HG02610 (cell line): ENCODE measurements around the gene HELZ2.

Source experiments
- ATAC-seq: cut with Tn5 transposase; IDR thresholded peaks from one replicate; pipeline ENCODE4 v1.9.1; 2021; ENCODE audit warnings: mild to moderate bottlenecking, moderate library complexity; ENCODE audit not compliant: unreplicated experiment

Gene HELZ2

GRCh38 chr20:63539441-63540370 lies 34.3 kb downstream of the HELZ2 start:
- ATAC-seq: no peak

GRCh38 chr20:63539092-63539430 lies 35.0 kb downstream of the HELZ2 start:
- ATAC-seq: no peak

- ATAC-seq: no peak
Measured at GRCh38 chr20:63538204-63539091, 35.6 kb downstream of the HELZ2 start.

- ATAC-seq: peak; percentile 81
Measured at GRCh38 chr20:63537525-63538203, 36.4 kb downstream of the HELZ2 start.

- ATAC-seq: peak; percentile 1
Measured at GRCh38 chr20:63536997-63537524, 37.0 kb downstream of the HELZ2 start, which contains the start of gene PTK6. TSS of gene PTK6 (minus strand) at chr20:63537376. CDS start at chr20:63537314, 62 bp downstream.

GRCh38 chr20:63536241-63536977 lies 37.6 kb downstream of the HELZ2 start:
- ATAC-seq: no peak

GRCh38 chr20:63534831-63535651 lies 39.0 kb downstream of the HELZ2 start:
- ATAC-seq: no peak

- ATAC-seq: no peak
Measured at GRCh38 chr20:63534427-63534830, 39.6 kb downstream of the HELZ2 start.

- ATAC-seq: no peak
Measured at GRCh38 chr20:63533871-63534393, 40.1 kb downstream of the HELZ2 start.

GRCh38 chr20:63533388-63533787 lies 40.7 kb downstream of the HELZ2 start:
- no peak for ATAC-seq

GRCh38 chr20:63532449-63532971 lies 41.5 kb downstream of the HELZ2 start:
- ATAC-seq: no peak

GRCh38 chr20:63531686-63532448 lies 42.2 kb downstream of the HELZ2 start:
- no peak for ATAC-seq

- ATAC-seq: no peak
Measured at GRCh38 chr20:63530788-63531160, 43.3 kb downstream of the HELZ2 start.

GRCh38 chr20:63529861-63530787 lies 43.9 kb downstream of the HELZ2 start:
- no peak for ATAC-seq

GRCh38 chr20:63529180-63529860 lies 44.7 kb downstream of the HELZ2 start:
- ATAC-seq: no peak

- no peak for ATAC-seq
Measured at GRCh38 chr20:63527184-63527583, 46.9 kb downstream of the HELZ2 start.
